Activated CD4-positive, alpha-beta T cell treated with anti-CD3 and anti-CD28 coated beads, Interleukin-2, amount 50 U/mL, for 24 hours (primary cell): ENCODE measurements around the gene FLT3.
"Not testable (repeated sequence)": the region's sequence is repeated elsewhere in the genome, so short reads cannot be mapped to it uniquely, and the experiment has no call there.

Source experiments
- DNase-seq, 2 donors: peaks; one replicate each; pipeline ENCODE4 v3.0.0-alpha.2; 2020; ENCODE audit warnings: low read depth in 1 of 2, low spot score in 1 of 2

The FLT3 gene

GRCh38 chr13:28046981-28047380, 53.4 kb downstream of the FLT3 start:
- no peak for DNase-seq

GRCh38 chr13:28045861-28046260, 54.5 kb downstream of the FLT3 start:
- DNase-seq, result no peak

- DNase-seq, result no peak
Observed at GRCh38 chr13:28044608-28045007, 55.8 kb downstream of the FLT3 start.

GRCh38 chr13:28043224-28043623, 57.2 kb downstream of the FLT3 start:
- no peak for DNase-seq

GRCh38 chr13:28041501-28041900, 58.9 kb downstream of the FLT3 start:
- no peak for DNase-seq

GRCh38 chr13:28041031-28041461, 59.3 kb downstream of the FLT3 start:
- DNase-seq, result no peak

GRCh38 chr13:28037399-28037798, 63.0 kb downstream of the FLT3 start:
- DNase-seq, result no peak

- no peak for DNase-seq
Observed at GRCh38 chr13:28035146-28035782, 65.1 kb downstream of the FLT3 start.

GRCh38 chr13:28033894-28034655, 66.3 kb downstream of the FLT3 start:
- DNase-seq, result no peak

GRCh38 chr13:28032438-28032837, 67.9 kb downstream of the FLT3 start:
- DNase-seq, result not testable (repeated sequence)

- DNase-seq, result no peak
Observed at GRCh38 chr13:28031896-28032288, 68.5 kb downstream of the FLT3 start.

GRCh38 chr13:28031220-28031895, 69.0 kb downstream of the FLT3 start:
- DNase-seq, result no peak

GRCh38 chr13:28027607-28028364, 72.6 kb downstream of the FLT3 start:
- DNase-seq, result no peak

GRCh38 chr13:28027071-28027470, 73.3 kb downstream of the FLT3 start:
- DNase-seq, result no peak

- no peak for DNase-seq
Observed at GRCh38 chr13:28026508-28026907, 73.9 kb downstream of the FLT3 start.

- DNase-seq, result no peak
Observed at GRCh38 chr13:28022848-28023518, 77.4 kb downstream of the FLT3 start.

GRCh38 chr13:28014301-28014700, 86.1 kb downstream of the FLT3 start:
- DNase-seq, result no peak

- DNase-seq, result no peak
Observed at GRCh38 chr13:28013482-28013881, 86.9 kb downstream of the FLT3 start.

- no peak for DNase-seq
Observed at GRCh38 chr13:28012896-28013295, 87.5 kb downstream of the FLT3 start.

GRCh38 chr13:28012383-28012782, 88.0 kb downstream of the FLT3 start:
- no peak for DNase-seq

- DNase-seq, result no peak
Observed at GRCh38 chr13:28010046-28010445, 90.3 kb downstream of the FLT3 start.
